IMR-90 (cell line): Measurements from ENCODE around the gene PTGES.

Source experiments
- BHLHE40 ChIP-seq: fragments of 150-350 bp; IDR thresholded peaks from 2 replicates; pipeline ENCODE4 v1.6.1; 2016; ENCODE audit warnings: mild to moderate bottlenecking, low read depth, low read length
- CEBPB ChIP-seq: IDR thresholded peaks from 2 replicates; pipeline ENCODE4 v1.6.1; 2012; ENCODE audit warnings: low read depth, low read length, improper control_type of control experiment
- MAZ ChIP-seq: IDR thresholded peaks from 2 replicates; pipeline ENCODE4 v1.6.1; 2012; ENCODE audit warnings: low read depth, mild to moderate bottlenecking, low read length, improper control_type of control experiment, moderate library complexity, borderline replicate concordance
- MXI1 ChIP-seq: IDR thresholded peaks from 2 replicates; pipeline ENCODE4 v1.6.1; 2012; ENCODE audit warnings: low read depth, mild to moderate bottlenecking, low read length, moderate library complexity, borderline replicate concordance
- POLR2A ChIP-seq: IDR thresholded peaks from 2 replicates; pipeline ENCODE4 v1.6.1; 2012; ENCODE audit warnings: mild to moderate bottlenecking, low read depth, low read length
- RAD21 ChIP-seq: IDR thresholded peaks from 2 replicates; pipeline ENCODE4 v1.6.1; 2012; ENCODE audit warnings: low read length, improper control_type of control experiment
- RFX5 ChIP-seq: IDR thresholded peaks from 2 replicates; pipeline ENCODE4 v1.8.0; 2012; ENCODE audit warnings: low read depth, mild to moderate bottlenecking, low read length, moderate library complexity
- TF ChIP-seq, protein P1 (sequence below): conservative IDR thresholded peaks from 2 replicates; pipeline ENCODE4 v1.5.1; 2012; ENCODE audit warnings: mild to moderate bottlenecking, low read depth, low read length, improper control_type of control experiment

- TF ChIP-seq RFX5 (no peak), POLR2A (no peak), CEBPB (no peak), MXI1 (no peak), RAD21 (no peak), BHLHE40 (no peak), MAZ (no peak)
- TF ChIP-seq, protein P1, sequence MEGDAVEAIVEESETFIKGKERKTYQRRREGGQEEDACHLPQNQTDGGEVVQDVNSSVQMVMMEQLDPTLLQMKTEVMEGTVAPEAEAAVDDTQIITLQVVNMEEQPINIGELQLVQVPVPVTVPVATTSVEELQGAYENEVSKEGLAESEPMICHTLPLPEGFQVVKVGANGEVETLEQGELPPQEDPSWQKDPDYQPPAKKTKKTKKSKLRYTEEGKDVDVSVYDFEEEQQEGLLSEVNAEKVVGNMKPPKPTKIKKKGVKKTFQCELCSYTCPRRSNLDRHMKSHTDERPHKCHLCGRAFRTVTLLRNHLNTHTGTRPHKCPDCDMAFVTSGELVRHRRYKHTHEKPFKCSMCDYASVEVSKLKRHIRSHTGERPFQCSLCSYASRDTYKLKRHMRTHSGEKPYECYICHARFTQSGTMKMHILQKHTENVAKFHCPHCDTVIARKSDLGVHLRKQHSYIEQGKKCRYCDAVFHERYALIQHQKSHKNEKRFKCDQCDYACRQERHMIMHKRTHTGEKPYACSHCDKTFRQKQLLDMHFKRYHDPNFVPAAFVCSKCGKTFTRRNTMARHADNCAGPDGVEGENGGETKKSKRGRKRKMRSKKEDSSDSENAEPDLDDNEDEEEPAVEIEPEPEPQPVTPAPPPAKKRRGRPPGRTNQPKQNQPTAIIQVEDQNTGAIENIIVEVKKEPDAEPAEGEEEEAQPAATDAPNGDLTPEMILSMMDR, result no peak
Measured at GRCh38 chr9:129781981-129782380, 29.1 kb upstream of the PTGES start.
